ENCODE results near the gene HHAT. TPM values are rescaled to one million over a fixed set of nuclear protein-coding genes. Genes with fewer than 3 reads are reported as not detected.
"Not testable (repeated sequence)": the region's sequence is repeated elsewhere in the genome, so short reads cannot be mapped to it uniquely, and the experiment has no call there.

Gene HHAT
- total and polyA plus RNA-seq, 5 donors, result 1.6 to 2.8 (median 2.3) TPM

DNA sequence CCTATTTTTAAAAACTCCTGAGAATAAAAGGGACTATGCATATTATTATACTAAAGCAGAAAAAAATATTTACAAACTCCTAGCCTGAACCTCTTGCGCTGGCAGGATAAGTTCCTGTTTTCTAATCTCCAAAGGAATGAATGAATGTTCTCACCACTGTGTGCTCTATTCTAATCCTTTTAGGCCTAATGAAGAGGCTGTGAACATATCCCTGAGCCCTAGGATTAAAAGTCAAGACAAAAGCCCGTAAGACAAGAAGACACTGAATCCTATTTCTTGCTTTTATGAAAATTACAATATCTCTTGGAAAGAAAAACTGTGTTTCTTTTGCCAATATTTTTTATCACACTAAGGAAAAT, 317.5 kb downstream of the HHAT start:
- intact Hi-C loops (cut with DNase I), result no loop called here
- no peak overlapping the region for H3K4me3 ChIP-seq (ENCODE audit: low read length)
- WGBS, result 58% methylated on average over 2 of the region's 2 CpGs
- H3K27me3 ChIP-seq (ENCODE audit: control insufficient read depth, insufficient read depth), result no peaks in the 10 kb centered on the region
- no peaks in the 10 kb centered on the region for H3K4me1 ChIP-seq (ENCODE audit: control insufficient read depth, insufficient read depth, low read length)
- ATAC-seq (no peak), DNase-seq (no peak)
- H3K9me3 ChIP-seq (ENCODE audit: control insufficient read depth, low read length), result no peaks in the 10 kb centered on the region
- H3K27ac ChIP-seq (ENCODE audit: low read length), result no peak overlapping the region

DNA sequence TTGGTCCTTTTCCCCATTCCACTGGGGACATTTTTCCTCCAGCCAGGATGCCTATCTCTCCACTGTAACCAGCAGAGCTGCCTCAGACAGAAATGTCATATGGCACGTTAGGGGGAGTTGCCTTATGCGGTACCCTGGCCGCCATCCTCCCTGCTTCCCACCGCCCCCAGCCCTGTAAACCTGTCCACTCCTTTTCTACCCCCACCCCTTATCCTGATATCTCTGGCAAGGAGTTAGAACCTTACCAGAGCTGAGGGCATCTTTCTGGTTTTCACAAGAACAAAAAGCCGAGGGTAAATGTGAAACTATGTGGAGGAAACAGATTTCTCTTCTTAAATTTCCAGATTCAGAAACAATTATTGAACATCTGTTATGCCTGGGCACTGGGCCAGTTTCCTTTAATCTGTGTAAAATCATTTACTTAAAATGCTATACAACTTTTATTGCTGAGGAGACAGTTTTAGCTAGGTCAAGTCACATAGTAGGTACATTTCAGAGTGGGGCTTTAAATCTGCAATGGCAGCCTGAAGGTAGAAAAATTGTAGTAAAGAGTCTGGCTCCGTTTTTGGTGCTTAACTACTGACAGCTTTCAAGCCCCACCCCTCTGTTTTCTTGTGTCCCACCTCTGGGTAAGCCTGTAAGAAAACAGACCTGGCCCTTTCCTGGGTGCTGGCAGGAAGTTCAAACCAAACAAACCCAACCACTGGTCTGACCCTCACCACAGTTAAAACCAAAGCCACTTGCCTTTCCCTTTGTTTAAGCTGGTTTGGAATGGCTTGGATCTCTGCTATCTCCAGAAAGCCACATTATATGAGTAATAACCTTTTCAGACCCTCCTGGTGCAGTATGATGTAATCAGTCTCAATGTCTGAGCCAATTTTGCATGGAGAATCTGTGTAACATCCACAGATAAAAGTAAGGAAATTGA, 319.0 kb downstream of the HHAT start:
- no peak overlapping the region for H3K27ac ChIP-seq (ENCODE audit: low read length)
- DNase-seq, result no peak
- 68% methylated on average over 6 of the region's 6 CpGs for WGBS
- H3K4me1 ChIP-seq (ENCODE audit: control insufficient read depth, insufficient read depth, low read length), result no peaks in the 10 kb centered on the region
- H3K27me3 ChIP-seq (ENCODE audit: control insufficient read depth, insufficient read depth), result no peaks in the 10 kb centered on the region
- intact Hi-C loops (cut with DNase I), result no loop called here
- no peaks in the 10 kb centered on the region for H3K9me3 ChIP-seq (ENCODE audit: control insufficient read depth, low read length)
- H3K4me3 ChIP-seq (ENCODE audit: low read length), result no peak overlapping the region
- ATAC-seq, result no peak

DNA sequence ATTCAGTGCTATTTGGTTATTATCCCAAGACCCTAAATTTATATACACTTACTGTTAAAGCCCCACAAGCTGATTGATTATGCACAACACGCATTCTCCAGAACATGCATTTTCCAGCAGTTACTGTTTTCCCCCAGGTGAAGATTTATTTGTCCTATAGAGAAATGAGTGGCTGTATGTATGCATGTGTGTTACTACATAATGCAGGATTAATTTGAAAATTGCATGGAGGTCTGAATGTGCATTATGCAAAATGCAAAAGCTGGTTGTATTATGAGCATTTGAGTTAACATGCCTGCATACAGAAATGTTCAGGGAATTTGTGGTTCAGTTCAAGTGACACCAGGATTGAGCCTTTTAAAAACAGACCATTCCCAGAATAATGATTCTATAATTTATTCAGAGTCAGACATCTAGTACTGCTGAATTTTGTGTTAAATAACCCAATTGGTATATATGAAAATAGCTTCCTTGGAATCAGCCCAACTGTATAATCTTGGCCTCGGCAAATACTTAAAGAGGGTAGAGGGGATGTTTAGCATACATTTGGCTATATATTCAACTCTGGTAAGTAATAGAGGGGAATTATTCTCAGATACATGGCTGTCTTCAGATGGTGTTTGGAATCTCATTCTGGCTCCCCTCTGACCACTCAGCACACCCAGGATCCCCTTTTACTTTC, 320.0 kb downstream of the HHAT start:
- Histone ChIP-seq H3K27ac (ENCODE audit: low read length) (no peak overlapping the region), H3K4me1 (ENCODE audit: control insufficient read depth, insufficient read depth, low read length) (no peaks in the 10 kb centered on the region), H3K4me3 (ENCODE audit: low read length) (no peak overlapping the region), H3K27me3 (ENCODE audit: control insufficient read depth, insufficient read depth) (no peaks in the 10 kb centered on the region), H3K9me3 (ENCODE audit: control insufficient read depth, low read length) (no peaks in the 10 kb centered on the region)
- 94% methylated on average over 2 of the region's 2 CpGs for WGBS
- DNase-seq, result no peak
- no peak for ATAC-seq
- intact Hi-C loops (cut with DNase I), result no loop called here

DNA sequence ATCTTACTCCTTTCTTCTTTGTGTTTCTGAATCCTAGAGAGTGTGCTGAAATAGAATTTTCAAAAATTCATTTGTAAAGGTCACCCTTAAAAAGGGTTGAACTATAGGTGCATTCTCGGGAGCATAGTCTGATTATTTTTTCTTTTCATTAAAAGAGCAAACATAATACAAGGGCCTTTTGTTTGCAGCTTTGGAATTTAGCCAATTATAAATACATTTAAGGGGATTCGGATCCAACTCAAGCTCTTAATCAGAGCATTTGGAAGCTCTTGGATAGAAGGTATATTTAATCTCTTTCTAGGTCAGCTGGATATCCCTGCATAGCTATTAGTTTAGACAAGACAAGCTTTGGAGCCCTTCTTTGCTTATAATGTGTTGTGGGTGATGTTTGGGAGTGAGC, 321.7 kb downstream of the HHAT start:
- ATAC-seq, result no peak
- H3K9me3 ChIP-seq (ENCODE audit: control insufficient read depth, low read length), result no peaks in the 10 kb centered on the region
- intact Hi-C loops (cut with DNase I), result no loop called here
- H3K4me3 ChIP-seq (ENCODE audit: low read length), result no peak overlapping the region
- H3K27me3 ChIP-seq (ENCODE audit: control insufficient read depth, insufficient read depth), result no peaks in the 10 kb centered on the region
- DNase-seq, result no peak
- 48% methylated on average over 2 of the region's 2 CpGs for WGBS
- H3K4me1 ChIP-seq (ENCODE audit: control insufficient read depth, insufficient read depth, low read length), result no peaks in the 10 kb centered on the region
- no peak overlapping the region for H3K27ac ChIP-seq (ENCODE audit: low read length)

DNA sequence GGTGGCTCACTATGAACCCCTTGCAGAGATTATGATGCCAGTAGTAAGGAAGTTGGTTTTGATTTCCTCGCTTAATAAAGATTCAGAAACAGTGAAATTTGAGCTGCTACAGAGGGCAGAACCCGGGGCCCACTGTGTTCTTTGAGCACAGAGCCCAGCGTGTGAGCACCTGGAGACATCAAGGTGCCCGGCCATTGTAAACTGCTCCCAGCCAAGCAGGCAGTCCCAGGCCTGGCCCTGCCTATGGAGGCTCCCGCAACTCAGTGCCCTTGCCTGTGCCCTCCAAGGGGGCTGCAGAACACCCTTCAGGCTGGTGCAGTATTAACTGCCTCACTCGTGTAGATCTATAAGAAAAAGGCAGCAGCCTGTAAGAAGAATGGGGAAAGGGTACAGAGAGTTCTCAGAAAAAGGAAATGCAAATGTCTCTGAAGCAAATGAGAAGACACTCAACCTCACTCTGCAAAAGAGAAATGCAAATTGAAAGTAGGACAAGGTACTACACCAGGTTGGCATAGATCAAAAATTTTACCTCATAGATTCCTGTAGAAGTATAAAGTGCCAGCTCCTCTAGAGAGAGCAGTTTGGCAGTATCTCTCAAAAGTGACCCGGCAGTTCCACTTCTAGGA, 323.7 kb downstream of the HHAT start:
- ATAC-seq, result no peak
- Histone ChIP-seq H3K27ac (ENCODE audit: low read length) (no peak overlapping the region), H3K4me3 (ENCODE audit: low read length) (no peak overlapping the region), H3K9me3 (ENCODE audit: control insufficient read depth, low read length) (no peaks in the 10 kb centered on the region), H3K27me3 (ENCODE audit: control insufficient read depth, insufficient read depth) (no peaks in the 10 kb centered on the region), H3K4me1 (ENCODE audit: control insufficient read depth, insufficient read depth, low read length) (no peaks in the 10 kb centered on the region)
- intact Hi-C loops (cut with DNase I), result no loop called here
- 91% methylated on average over 7 of the region's 7 CpGs for WGBS
- no peak for DNase-seq

DNA sequence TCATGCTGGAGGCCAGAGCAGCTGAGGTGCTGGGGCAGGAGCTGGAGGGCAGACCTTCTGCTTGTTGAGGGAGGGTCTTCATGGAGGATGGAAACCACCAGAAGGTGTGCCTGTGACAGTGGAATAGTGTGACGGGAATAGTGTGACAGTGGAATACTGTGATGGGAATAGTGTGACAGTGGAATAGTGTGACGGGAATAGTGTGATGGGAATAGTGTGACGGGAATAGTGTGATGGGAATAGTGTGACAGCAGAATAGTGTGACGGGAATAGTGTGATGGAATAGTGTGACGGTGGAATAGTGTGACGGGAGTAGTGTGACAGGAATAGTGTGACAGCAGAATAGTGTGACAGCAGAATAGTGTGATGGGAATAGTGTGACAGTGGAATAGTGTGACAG, 325.1 kb downstream of the HHAT start:
- WGBS, result 61% methylated on average over 6 of the region's 6 CpGs
- no peak for DNase-seq

DNA sequence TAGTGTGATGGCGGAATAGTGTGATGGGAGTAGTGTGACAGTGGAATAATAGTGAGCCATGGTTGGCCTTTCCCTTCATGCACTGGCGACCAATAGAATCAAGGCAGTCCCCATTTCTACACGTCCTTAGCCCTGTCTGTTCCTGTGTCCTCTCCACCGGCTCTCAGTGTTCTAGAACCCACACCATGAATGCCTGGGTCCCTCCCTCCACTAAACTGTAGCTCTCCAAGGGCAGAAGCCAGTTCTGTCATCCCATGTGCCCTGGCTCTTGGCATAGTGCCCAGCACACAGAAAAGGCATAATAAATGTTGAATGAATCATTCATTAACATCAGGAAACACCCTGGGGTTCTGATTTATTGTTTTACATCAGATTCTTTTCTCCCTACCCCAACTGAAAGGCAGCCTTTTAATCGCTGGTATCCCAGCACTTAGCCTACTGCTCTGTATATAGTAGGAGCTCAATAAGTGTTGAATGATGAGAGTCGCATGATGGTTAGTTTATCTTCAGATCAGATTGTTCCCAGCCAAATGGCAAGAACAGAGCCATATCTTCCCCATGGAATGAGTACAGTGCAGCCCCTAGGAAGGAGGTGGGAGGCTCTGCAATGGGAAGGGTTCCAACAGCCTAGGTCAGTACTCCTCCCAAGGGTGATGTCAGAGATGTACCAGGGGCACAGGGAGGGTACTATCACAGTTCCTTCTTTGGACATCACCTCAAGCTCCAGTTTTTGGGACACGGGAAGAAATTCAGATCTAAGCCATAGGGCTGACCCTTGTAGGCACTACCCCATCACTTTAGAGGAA, 325.7 kb downstream of the HHAT start:
- intact Hi-C loops (cut with DNase I), result no loop called here
- Histone ChIP-seq H3K9me3 (ENCODE audit: control insufficient read depth, low read length) (no peaks in the 10 kb centered on the region), H3K4me3 (ENCODE audit: low read length) (no peak overlapping the region), H3K4me1 (ENCODE audit: control insufficient read depth, insufficient read depth, low read length) (no peaks in the 10 kb centered on the region), H3K27ac (ENCODE audit: low read length) (no peak overlapping the region), H3K27me3 (ENCODE audit: control insufficient read depth, insufficient read depth) (no peaks in the 10 kb centered on the region)
- ATAC-seq (no peak), DNase-seq (no peak)
- 90% methylated on average over 7 of the region's 7 CpGs for WGBS

More for the DNA sequence above, 325.1 kb downstream of the HHAT start:
- H3K9me3 ChIP-seq (ENCODE audit: control insufficient read depth, low read length), result no peaks in the 10 kb centered on the region
- intact Hi-C loops (cut with DNase I), result no loop called here
- ATAC-seq, result peak; percentile 76 to 79
- no peak overlapping the region for H3K4me3 ChIP-seq (ENCODE audit: low read length)
- no peaks in the 10 kb centered on the region for H3K4me1 ChIP-seq (ENCODE audit: control insufficient read depth, insufficient read depth, low read length)
- H3K27me3 ChIP-seq (ENCODE audit: control insufficient read depth, insufficient read depth), result no peaks in the 10 kb centered on the region
- H3K27ac ChIP-seq (ENCODE audit: low read length), result no peak overlapping the region

DNA sequence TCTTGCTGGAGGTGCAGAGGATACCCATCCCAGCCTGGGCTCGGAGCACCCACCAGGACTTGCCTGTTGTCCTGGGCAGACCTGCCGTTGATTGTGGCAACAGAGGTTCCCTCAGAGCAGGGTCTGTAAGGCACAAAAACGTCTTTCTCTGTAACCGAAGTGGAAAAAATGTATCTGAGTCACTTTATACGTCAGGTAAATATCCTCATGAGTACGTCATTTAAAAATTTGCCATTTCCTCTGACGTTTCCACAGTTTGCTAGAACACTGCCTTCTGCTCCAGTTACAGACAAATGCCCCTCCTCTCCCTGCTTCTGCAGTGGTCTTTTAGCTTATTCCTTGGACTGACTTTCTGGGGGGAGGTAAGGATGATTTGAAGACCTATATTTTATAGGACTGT, 326.8 kb downstream of the HHAT start:
- Histone ChIP-seq H3K4me3 (ENCODE audit: low read length) (no peak overlapping the region), H3K4me1 (ENCODE audit: control insufficient read depth, insufficient read depth, low read length) (no peaks in the 10 kb centered on the region), H3K27ac (ENCODE audit: low read length) (no peak overlapping the region), H3K9me3 (ENCODE audit: control insufficient read depth, low read length) (no peaks in the 10 kb centered on the region), H3K27me3 (ENCODE audit: control insufficient read depth, insufficient read depth) (no peaks in the 10 kb centered on the region)
- WGBS, result 80% methylated on average over 7 of the region's 7 CpGs
- DNase-seq (no peak), ATAC-seq (no peak)
- intact Hi-C loops (cut with DNase I), result no loop called here

DNA sequence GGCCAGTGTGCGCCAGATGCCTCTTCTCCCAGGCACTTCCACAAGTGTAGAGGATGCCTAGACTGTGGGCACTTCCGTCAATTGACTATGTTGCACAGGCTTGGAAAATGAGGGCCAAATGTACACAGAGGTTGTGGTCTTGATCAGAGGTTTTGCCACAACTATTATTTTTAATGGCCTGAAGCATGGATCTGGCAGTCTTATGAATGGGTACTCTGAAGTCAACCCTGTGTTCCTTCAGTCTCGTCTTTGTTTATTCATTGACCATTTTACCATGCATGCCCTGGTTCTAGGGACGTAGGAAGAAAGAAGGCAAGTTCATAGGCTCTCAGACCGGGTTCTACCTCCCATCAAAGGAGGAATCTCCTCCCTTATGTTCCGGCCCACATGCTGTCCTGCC, 329.1 kb downstream of the HHAT start:
- Histone ChIP-seq H3K4me3 (ENCODE audit: low read length) (no peak overlapping the region), H3K27me3 (ENCODE audit: control insufficient read depth, insufficient read depth) (no peaks in the 10 kb centered on the region), H3K9me3 (ENCODE audit: control insufficient read depth, low read length) (no peaks in the 10 kb centered on the region), H3K4me1 (ENCODE audit: control insufficient read depth, insufficient read depth, low read length) (no peaks in the 10 kb centered on the region), H3K27ac (ENCODE audit: low read length) (no peak overlapping the region)
- ATAC-seq (no peak), DNase-seq (no peak)
- intact Hi-C loops (cut with DNase I), result no loop called here
- 89% methylated on average over 6 of the region's 6 CpGs for WGBS

DNA sequence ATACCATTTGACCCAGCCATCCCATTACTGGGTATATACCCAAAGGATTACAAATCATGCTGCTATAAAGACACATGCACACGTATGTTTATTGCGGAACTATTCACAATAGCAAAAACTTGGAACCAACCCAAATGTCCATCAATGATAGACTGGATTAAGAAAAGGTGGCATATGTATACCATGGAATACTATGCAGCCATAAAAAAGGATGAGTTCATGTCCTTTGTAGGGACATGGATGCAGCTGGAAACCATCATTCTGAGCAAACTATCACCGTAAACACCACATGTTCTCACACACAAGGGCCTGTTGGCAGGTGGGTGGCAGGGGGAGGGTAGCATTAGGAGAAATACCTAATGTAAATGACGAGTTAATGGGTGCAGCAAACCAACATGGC, 332.8 kb downstream of the HHAT start:
- H3K27me3 ChIP-seq (ENCODE audit: control insufficient read depth, insufficient read depth); DNase-seq; H3K4me3 ChIP-seq (ENCODE audit: low read length); intact Hi-C loops (cut with DNase I); ATAC-seq; H3K9me3 ChIP-seq (ENCODE audit: control insufficient read depth, low read length); H3K4me1 ChIP-seq (ENCODE audit: control insufficient read depth, insufficient read depth, low read length); H3K27ac ChIP-seq (ENCODE audit: low read length): not testable (repeated sequence)
- 92% methylated on average over 4 of the region's 4 CpGs for WGBS

All from right cardiac atrium (tissue), 5 donors.